Colonic mucosa (tissue), 4 donors: ENCODE data around the gene MTURN. TPM values are rescaled to one million over a fixed set of nuclear protein-coding genes. Genes with fewer than 3 reads are reported as not detected.

Experiments
- DNase-seq: peaks from one replicate; pipeline ENCODE4 v3.0.0-alpha.2; 2020
- H3K27ac ChIP-seq: fragments of 200-600 bp; one replicate; pipeline ENCODE4 v1.8.0; 2021
- H3K27me3 ChIP-seq: fragments of 200-600 bp; one replicate; pipeline ENCODE4 v1.8.0; 2021
- H3K36me3 ChIP-seq: fragments of 200-600 bp; one replicate; pipeline ENCODE4 v1.8.0; 2021
- H3K4me1 ChIP-seq: fragments of 200-600 bp; one replicate; pipeline ENCODE4 v1.8.0; 2021; ENCODE audit warnings: mild to moderate bottlenecking
- H3K4me3 ChIP-seq: fragments of 200-600 bp; one replicate; pipeline ENCODE4 v1.8.0; 2021
- H3K9ac ChIP-seq, 2 donors: one replicate each; pipeline ENCODE4 v1.7.0; 2013; ENCODE audit warnings: control low read depth in 2 of 2, low read depth in 2 of 2, low read length in 2 of 2
- H3K9me3 ChIP-seq: fragments of 200-600 bp; one replicate; pipeline ENCODE4 v1.8.0; 2021
- CTCF ChIP-seq: fragments of 200-600 bp; IDR thresholded peaks from one replicate; pipeline ENCODE4 v1.8.0; 2022; ENCODE audit warnings: antibody characterized with exemption, mild to moderate bottlenecking
- intact Hi-C: fragments of 100-400 bp; cut with DNase I; formaldehyde crosslinking; loops from one replicate; pipeline ENCODE4 v1.14.1; 2022
- total RNA-seq, 2 donors: library from RNA; stranded (reverse); fragmentation: NEBNext Ultra II Directional in 1 of 2; extraction: Animal tissue kit (Norgen Biotek cat#: 25700) in 1 of 2; gene quantifications; one replicate each; pipeline ENCODE4 v1.2.1, GENCODE V29; 2021
- donor health status: healthy.
- donor health status: DM: no; HTN: no; CAD: no.
- donor health status: DM: no; HTN: no; CAD: no.

The MTURN gene
- total RNA-seq, 2 donors from 2014 or later: 8.0 to 10.8 TPM

GRCh38 chr7:30117896-30118295 is 16.9 kb upstream of the MTURN start:
- H3K27ac ChIP-seq: no peak overlapping the region
- H3K27me3 ChIP-seq: no peaks in the 10 kb centered on the region
- H3K36me3 ChIP-seq: no peaks in the 10 kb centered on the region
- H3K4me1 ChIP-seq: no peaks in the 10 kb centered on the region
- no peak overlapping the region for H3K9ac ChIP-seq
- no peaks in the 10 kb centered on the region for H3K9me3 ChIP-seq
- TF ChIP-seq CTCF: no peak
- no peak overlapping the region for H3K4me3 ChIP-seq
- no peak for DNase-seq
- intact Hi-C loops: no loop called here

- no peaks in the 10 kb centered on the region for H3K27me3 ChIP-seq
These were observed 14.8 kb upstream of the MTURN start for GRCh38 chr7:30119890-30120577.

DNA sequence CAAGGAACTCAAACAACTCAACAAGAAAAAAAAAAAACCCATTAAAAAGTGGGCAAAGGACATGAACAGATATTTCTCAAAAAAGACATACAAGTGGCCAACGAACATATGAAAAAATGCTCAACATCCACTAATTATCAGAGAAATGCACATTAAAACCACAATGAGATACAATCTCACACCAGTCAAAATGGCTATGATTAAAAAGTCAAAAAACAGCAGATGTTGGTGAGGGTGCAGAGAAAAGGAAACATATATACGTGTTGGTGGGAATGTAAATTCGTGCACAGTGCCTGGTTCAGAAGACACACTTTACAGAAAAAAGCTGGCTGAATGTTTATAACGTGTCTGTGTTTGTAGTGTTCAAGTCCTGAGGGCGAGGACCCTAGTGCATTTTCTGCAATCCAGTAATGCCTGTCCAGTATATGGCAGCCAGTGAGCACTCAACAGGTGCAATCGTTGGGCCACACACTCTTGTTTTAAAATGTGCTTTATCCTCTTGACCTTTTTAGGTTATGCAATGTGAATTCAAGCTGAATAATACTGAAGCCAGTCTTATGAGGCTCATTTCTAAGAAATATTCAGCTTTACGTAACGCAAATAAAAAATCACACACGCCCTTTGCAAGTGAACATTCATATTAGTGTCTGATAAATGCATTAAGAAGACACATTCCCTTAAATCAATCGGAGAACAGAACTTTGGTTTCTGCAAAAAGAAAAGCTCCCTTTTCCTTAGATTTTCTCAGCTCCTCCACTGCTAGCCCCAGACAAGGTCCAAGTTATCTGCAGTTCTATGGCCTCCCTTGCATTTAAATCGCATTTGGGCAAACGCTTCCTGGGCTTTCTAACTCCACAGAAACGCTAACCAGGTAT is 813 bp upstream of the MTURN start:
- Histone ChIP-seq H3K36me3 (no peaks in the 10 kb centered on the region), H3K4me1 (no peaks in the 10 kb centered on the region), H3K27ac (peak overlapping the region; percentile 21), H3K9me3 (no peaks in the 10 kb centered on the region), H3K9ac (peak overlapping the region in 1 of 2 donors; percentile 65), H3K4me3 (peak overlapping the region; percentile 52), H3K27me3 (no peaks in the 10 kb centered on the region)
- DNase-seq: no peak
- no peak for TF ChIP-seq CTCF
- intact Hi-C loops: no loop called here

More at GRCh38 chr7:30119890-30120577, 14.8 kb upstream of the MTURN start:
- no peak for TF ChIP-seq CTCF
- no peaks in the 10 kb centered on the region for H3K9me3 ChIP-seq
- H3K27ac ChIP-seq: no peak overlapping the region
- H3K4me3 ChIP-seq: no peak overlapping the region
- H3K4me1 ChIP-seq: no peaks in the 10 kb centered on the region
- H3K36me3 ChIP-seq: no peaks in the 10 kb centered on the region
- no peak overlapping the region for H3K9ac ChIP-seq
- no peak for DNase-seq
- intact Hi-C loops: no loop called here

- H3K9ac ChIP-seq: peak overlapping the region; percentile 84 to 91
- intact Hi-C loops: no loop called here
- H3K27me3 ChIP-seq: no peaks in the 10 kb centered on the region
- no peaks in the 10 kb centered on the region for H3K9me3 ChIP-seq
- H3K36me3 ChIP-seq: no peaks in the 10 kb centered on the region
- peak overlapping the region; percentile 85 for H3K4me3 ChIP-seq
- no peak for TF ChIP-seq CTCF
- H3K4me1 ChIP-seq: no peaks in the 10 kb centered on the region
- DNase-seq: peak; percentile 72
- peak overlapping the region; percentile 64 for H3K27ac ChIP-seq
These were observed 723 bp downstream of the MTURN start for GRCh38 chr7:30135301-30136116.

DNA sequence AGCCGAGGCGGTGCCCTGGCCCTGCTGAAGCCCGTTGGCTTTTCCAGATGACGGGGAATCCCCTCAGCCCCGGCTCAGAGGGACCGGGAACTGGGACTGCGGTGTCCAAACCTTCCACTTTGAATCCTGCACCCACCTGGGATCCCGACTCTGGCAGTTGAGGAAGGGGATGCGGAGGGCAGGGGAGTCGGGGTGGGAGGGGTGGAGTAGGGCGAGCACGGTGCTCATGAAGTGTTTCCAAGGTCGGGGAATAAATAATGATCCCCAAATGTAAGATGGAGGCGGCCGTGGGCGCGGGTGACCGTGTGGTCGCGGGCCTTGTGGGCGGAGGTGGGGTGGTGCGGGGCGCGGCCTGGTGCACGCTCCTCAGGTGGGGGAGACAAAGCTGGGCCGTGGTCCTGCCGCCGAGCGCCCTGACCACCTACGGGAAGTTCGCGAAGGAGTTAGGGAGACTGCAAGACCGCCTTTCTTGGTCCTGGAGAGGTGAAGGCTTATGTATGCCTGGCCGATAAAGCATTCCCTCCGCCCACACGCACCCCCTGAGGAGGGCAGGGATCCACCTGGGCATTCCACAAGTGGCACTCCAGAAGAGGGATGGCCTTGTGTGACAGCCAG is 1.4 kb downstream of the MTURN start:
- Histone ChIP-seq H3K9ac (peak overlapping the region; percentile 84 to 91), H3K27ac (no peak overlapping the region), H3K9me3 (no peaks in the 10 kb centered on the region), H3K4me3 (peak overlapping the region; percentile 85), H3K4me1 (no peaks in the 10 kb centered on the region), H3K27me3 (no peaks in the 10 kb centered on the region), H3K36me3 (no peaks in the 10 kb centered on the region)
- no peak for TF ChIP-seq CTCF
- no peak for DNase-seq
- intact Hi-C loops: no loop called here
